Right atrium auricular region (tissue), 2 donors: Measurements from ENCODE around the gene NHS. TPM values are rescaled to one million over a fixed set of nuclear protein-coding genes. Genes with fewer than 3 reads are reported as not detected.

Experiments
- DNase-seq: peaks from one replicate; pipeline ENCODE4 v3.0.0-alpha.2; 2019; ENCODE audit warnings: low spot score
- H3K27ac ChIP-seq, 2 donors: fragments of 200-600 bp; sonication (generic); 1 replicate in 1 of 2; 2 replicates in 1 of 2; pipeline ENCODE4 v1.5.1; 2016 to 2019
- H3K27me3 ChIP-seq, 2 donors: fragments of 200-600 bp; sonication (generic); one replicate each; pipeline versions ENCODE4 v1.5.1 to v1.6.0; 2017 to 2019
- H3K36me3 ChIP-seq: fragments of 200-600 bp; sonication (generic); one replicate; pipeline ENCODE4 v1.5.1; 2016
- H3K4me1 ChIP-seq, 2 donors: fragments of 200-600 bp; sonication (generic); one replicate each; pipeline versions ENCODE4 v1.5.1 to v1.6.0; 2017 to 2019
- H3K4me3 ChIP-seq, 2 donors: fragments of 200-600 bp; sonication (generic); 1 replicate in 1 of 2; 2 replicates in 1 of 2; pipeline ENCODE4 v1.5.1; 2017 to 2019; ENCODE audit warnings: mild to moderate bottlenecking in 1 of 2, moderate library complexity in 1 of 2
- H3K9me3 ChIP-seq, 2 donors: fragments of 200-600 bp; sonication (generic); one replicate each; pipeline ENCODE4 v1.5.1; 2019
- total RNA-seq, 2 donors: library from RNA; depleted of rRNA; stranded (reverse); fragments of >200 nt; gene quantifications; one replicate each; pipeline ENCODE4 v1.1.0, GENCODE V29; 2016
- TF ChIP-seq, protein P1 (sequence below), 2 donors: fragments of 200-600 bp; sonication (generic); IDR thresholded peaks; one replicate each; pipeline ENCODE4 v1.5.1; 2019; ENCODE audit warnings: antibody characterized with exemption in 2 of 2

NHS gene
- total RNA-seq, 2 donors from 2014 or later = 0.59 to 2.0 TPM

- H3K36me3 ChIP-seq = no peaks in the 10 kb centered on the region
- TF ChIP-seq, protein P1, sequence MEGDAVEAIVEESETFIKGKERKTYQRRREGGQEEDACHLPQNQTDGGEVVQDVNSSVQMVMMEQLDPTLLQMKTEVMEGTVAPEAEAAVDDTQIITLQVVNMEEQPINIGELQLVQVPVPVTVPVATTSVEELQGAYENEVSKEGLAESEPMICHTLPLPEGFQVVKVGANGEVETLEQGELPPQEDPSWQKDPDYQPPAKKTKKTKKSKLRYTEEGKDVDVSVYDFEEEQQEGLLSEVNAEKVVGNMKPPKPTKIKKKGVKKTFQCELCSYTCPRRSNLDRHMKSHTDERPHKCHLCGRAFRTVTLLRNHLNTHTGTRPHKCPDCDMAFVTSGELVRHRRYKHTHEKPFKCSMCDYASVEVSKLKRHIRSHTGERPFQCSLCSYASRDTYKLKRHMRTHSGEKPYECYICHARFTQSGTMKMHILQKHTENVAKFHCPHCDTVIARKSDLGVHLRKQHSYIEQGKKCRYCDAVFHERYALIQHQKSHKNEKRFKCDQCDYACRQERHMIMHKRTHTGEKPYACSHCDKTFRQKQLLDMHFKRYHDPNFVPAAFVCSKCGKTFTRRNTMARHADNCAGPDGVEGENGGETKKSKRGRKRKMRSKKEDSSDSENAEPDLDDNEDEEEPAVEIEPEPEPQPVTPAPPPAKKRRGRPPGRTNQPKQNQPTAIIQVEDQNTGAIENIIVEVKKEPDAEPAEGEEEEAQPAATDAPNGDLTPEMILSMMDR (IDR thresholded peaks at IDR 0.05) = no peak
- DNase-seq = no peak
- no peaks in the 10 kb centered on the region for H3K9me3 ChIP-seq
- H3K27me3 ChIP-seq = no peaks in the 10 kb centered on the region
- H3K4me3 ChIP-seq = no peak overlapping the region
- no peak overlapping the region for H3K27ac ChIP-seq
- no peaks in the 10 kb centered on the region for H3K4me1 ChIP-seq
These were observed 73.2 kb downstream of the NHS start for GRCh38 chrX:17448188-17448587.

GRCh38 chrX:17449866-17450265 is 74.9 kb downstream of the NHS start:
- no peaks in the 10 kb centered on the region for H3K36me3 ChIP-seq
- no peak for DNase-seq
- no peaks in the 10 kb centered on the region for H3K9me3 ChIP-seq
- TF ChIP-seq, protein P1 (IDR thresholded peaks at IDR 0.05) = no peak
- H3K27me3 ChIP-seq = no peaks in the 10 kb centered on the region
- H3K4me3 ChIP-seq = no peak overlapping the region
- H3K4me1 ChIP-seq = no peaks in the 10 kb centered on the region
- H3K27ac ChIP-seq = no peak overlapping the region

DNA sequence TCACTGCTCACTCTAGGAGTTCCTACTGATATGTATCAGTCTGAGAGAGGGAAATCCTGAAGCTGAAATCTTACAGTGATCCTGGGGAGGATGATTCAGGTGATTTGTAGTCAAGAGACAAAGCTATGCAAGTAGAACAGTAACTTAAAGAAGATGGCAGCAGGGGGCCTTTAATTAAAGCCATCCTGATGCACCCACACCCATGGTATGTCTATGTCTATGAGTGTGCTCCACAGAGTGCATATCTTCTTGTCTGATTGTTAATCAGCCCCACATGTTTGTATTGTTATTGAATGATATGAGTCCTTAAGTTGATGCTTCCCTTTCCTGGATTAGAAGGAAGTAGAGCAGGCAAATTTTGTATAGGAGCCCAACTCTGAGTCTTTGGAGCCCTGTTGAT is 78.8 kb downstream of the NHS start:
- no peak for DNase-seq
- no peak overlapping the region for H3K4me3 ChIP-seq
- TF ChIP-seq, protein P1 (IDR thresholded peaks at IDR 0.05) = no peak
- no peaks in the 10 kb centered on the region for H3K4me1 ChIP-seq
- H3K9me3 ChIP-seq = no peaks in the 10 kb centered on the region
- H3K36me3 ChIP-seq = no peaks in the 10 kb centered on the region
- H3K27me3 ChIP-seq = no peaks in the 10 kb centered on the region
- H3K27ac ChIP-seq = no peak overlapping the region

DNA sequence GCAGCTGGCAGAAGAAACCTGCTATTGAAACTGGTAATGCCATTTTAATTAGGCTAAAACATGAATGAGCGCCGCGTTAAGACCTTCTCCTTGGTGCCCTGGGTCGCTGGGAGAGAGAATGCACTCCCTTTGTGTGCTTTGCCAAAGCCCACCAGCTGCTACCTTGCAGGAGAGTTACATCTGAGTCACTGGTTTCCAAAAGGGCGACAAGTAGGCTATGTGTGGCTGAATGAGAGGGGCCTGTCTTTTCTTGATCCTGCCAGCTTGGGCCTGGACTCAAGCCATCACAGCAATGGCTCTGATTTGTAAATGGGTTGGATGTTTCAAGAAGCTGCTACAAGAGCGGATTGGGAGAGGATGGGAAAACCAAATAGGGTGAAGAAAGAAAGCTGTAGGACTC is 81.5 kb downstream of the NHS start:
- DNase-seq = no peak
- no peaks in the 10 kb centered on the region for H3K36me3 ChIP-seq
- H3K9me3 ChIP-seq = no peaks in the 10 kb centered on the region
- no peaks in the 10 kb centered on the region for H3K4me1 ChIP-seq
- H3K4me3 ChIP-seq = no peak overlapping the region
- H3K27me3 ChIP-seq = no peaks in the 10 kb centered on the region
- H3K27ac ChIP-seq = no peak overlapping the region
- TF ChIP-seq, protein P1 (IDR thresholded peaks at IDR 0.05) = no peak

GRCh38 chrX:17459008-17459611 is 84.1 kb downstream of the NHS start:
- no peaks in the 10 kb centered on the region for H3K4me1 ChIP-seq
- no peak for DNase-seq
- H3K4me3 ChIP-seq = no peak overlapping the region
- H3K9me3 ChIP-seq = no peaks in the 10 kb centered on the region
- TF ChIP-seq, protein P1 (IDR thresholded peaks at IDR 0.05) = no peak
- no peak overlapping the region for H3K27ac ChIP-seq
- H3K36me3 ChIP-seq = no peaks in the 10 kb centered on the region
- no peaks in the 10 kb centered on the region for H3K27me3 ChIP-seq

GRCh38 chrX:17459661-17460060 is 84.7 kb downstream of the NHS start:
- H3K9me3 ChIP-seq = no peaks in the 10 kb centered on the region
- no peaks in the 10 kb centered on the region for H3K4me1 ChIP-seq
- TF ChIP-seq, protein P1 (IDR thresholded peaks at IDR 0.05) = no peak
- DNase-seq = no peak
- no peaks in the 10 kb centered on the region for H3K36me3 ChIP-seq
- no peak overlapping the region for H3K27ac ChIP-seq
- no peaks in the 10 kb centered on the region for H3K27me3 ChIP-seq
- H3K4me3 ChIP-seq = no peak overlapping the region
